ENCODE data around the gene COP1.

The COP1 gene

GRCh38 chr1:175941164-175941563 lies 265.9 kb downstream of the COP1 start:
- no peak for DNase-seq

GRCh38 chr1:175936736-175937135 lies 270.4 kb downstream of the COP1 start:
- DNase-seq: no peak

GRCh38 chr1:175935566-175936115 lies 271.4 kb downstream of the COP1 start:
- no peak for DNase-seq

- no peak for DNase-seq
Measured at GRCh38 chr1:175935166-175935565, 271.9 kb downstream of the COP1 start.

GRCh38 chr1:175933801-175934200 lies 273.3 kb downstream of the COP1 start:
- no peak for DNase-seq

- no peak for DNase-seq
Measured at GRCh38 chr1:175927944-175928343, 279.1 kb downstream of the COP1 start.

GRCh38 chr1:175922254-175922881 lies 284.7 kb downstream of the COP1 start:
- DNase-seq: no peak

GRCh38 chr1:175920381-175920780 lies 286.7 kb downstream of the COP1 start:
- no peak for DNase-seq

- no peak for DNase-seq
Measured at GRCh38 chr1:175919001-175919400, 288.1 kb downstream of the COP1 start.

- no peak for DNase-seq
Measured at GRCh38 chr1:175918364-175918801, 288.7 kb downstream of the COP1 start.

- no peak for DNase-seq
Measured at GRCh38 chr1:175914115-175914514, 293.0 kb downstream of the COP1 start.

GRCh38 chr1:175911138-175911537 lies 295.9 kb downstream of the COP1 start:
- DNase-seq: peak; percentile 34

- DNase-seq: no peak
Measured at GRCh38 chr1:175906370-175906769, 300.7 kb downstream of the COP1 start.

GRCh38 chr1:175904808-175905207 lies 302.3 kb downstream of the COP1 start:
- no peak for DNase-seq

- no peak for DNase-seq
Measured at GRCh38 chr1:175902281-175902680, 304.8 kb downstream of the COP1 start.

- DNase-seq: no peak
Measured at GRCh38 chr1:175901076-175901836, 305.8 kb downstream of the COP1 start.

GRCh38 chr1:175900171-175900570 lies 306.9 kb downstream of the COP1 start:
- DNase-seq: no peak

- DNase-seq: no peak
Measured at GRCh38 chr1:175895966-175896365, 311.1 kb downstream of the COP1 start.

Data from OCI-M1 (cell line).